Measurements from ENCODE around the gene SYPL1.

DNA sequence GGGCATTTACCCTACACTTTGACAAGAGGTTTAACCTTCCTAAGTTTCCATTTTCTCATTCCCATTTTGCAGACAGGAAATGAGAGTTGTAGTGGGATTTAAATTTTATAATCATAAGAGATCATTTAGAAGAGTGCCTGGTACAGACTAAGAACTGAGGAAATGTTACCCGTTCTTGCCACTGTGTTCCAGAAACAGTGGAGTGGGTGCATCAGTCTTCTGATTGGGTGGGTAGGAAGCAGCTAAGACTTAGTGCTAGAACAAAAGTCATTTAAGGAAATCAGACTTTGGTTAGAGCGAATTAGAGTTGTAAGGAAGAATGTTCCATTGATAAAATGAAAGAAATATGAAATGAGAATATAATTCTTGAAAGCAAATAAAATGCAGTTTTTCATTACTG, 8.4 kb upstream of the SYPL1 start:
- no peak for TF ChIP-seq EZH2 (IDR thresholded peaks at IDR 0.05; ENCODE audit: borderline replicate concordance, low read depth, low read length, poor library complexity, severe bottlenecking)
- TF ChIP-seq, protein P1, sequence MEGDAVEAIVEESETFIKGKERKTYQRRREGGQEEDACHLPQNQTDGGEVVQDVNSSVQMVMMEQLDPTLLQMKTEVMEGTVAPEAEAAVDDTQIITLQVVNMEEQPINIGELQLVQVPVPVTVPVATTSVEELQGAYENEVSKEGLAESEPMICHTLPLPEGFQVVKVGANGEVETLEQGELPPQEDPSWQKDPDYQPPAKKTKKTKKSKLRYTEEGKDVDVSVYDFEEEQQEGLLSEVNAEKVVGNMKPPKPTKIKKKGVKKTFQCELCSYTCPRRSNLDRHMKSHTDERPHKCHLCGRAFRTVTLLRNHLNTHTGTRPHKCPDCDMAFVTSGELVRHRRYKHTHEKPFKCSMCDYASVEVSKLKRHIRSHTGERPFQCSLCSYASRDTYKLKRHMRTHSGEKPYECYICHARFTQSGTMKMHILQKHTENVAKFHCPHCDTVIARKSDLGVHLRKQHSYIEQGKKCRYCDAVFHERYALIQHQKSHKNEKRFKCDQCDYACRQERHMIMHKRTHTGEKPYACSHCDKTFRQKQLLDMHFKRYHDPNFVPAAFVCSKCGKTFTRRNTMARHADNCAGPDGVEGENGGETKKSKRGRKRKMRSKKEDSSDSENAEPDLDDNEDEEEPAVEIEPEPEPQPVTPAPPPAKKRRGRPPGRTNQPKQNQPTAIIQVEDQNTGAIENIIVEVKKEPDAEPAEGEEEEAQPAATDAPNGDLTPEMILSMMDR (conservative IDR thresholded peaks at IDR 0.05; ENCODE audit: low read depth, low read length), result no peak
